HG03469 (cell line): ENCODE measurements around the gene SESN2.

Source experiments
- ATAC-seq: cut with Tn5 transposase; IDR thresholded peaks from one replicate; pipeline ENCODE4 v1.9.1; 2021; ENCODE audit warnings: mild to moderate bottlenecking, moderate library complexity, moderate number of reproducible peaks; ENCODE audit not compliant: unreplicated experiment

The SESN2 gene

DNA sequence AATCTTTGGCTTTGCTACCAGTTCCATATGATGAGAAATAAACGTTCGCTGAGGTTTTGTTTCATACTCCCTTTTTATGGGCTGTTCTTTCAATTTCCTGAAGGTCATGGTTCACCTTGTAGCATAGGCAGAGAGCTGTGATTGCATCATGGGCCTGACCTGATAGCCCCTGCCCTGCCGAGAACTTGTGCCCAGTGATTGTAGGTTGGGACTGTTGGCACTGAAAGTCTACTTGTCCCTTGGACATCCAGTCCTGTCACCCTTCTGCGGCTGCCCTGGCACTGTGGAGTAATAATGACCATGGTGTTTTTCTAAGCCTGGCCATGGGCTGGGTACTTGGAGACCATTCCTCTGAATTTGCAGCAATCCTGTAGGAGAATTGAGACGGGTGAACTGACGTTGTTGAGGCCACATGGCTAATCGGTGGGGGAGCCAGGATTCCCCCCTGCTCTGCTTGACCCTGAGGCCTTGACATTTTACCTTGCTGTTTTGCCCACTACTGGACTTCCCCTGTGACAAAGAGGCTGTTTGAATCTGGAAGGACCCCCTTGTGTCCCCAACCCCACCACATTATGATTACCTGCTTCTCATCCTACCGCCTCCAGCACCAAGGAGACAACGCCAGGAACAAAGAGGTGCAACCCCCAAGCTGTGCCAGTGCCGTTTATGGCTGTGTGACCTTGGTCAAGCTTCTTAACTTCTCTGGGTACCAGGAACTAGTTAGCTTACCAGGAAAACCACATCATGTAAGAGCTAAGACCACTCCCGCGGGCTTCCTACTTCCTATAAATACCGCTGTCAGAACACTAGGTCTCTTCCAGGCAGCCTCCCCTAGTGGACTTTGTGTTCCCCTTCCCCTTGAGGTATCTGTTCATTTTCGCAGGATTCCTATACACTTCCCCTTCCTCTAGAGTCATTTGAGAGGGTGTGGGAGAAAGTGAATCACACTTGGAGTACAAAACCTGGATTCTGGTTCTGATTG, 23.4 kb downstream of the SESN2 start:
- ATAC-seq: no peak

DNA sequence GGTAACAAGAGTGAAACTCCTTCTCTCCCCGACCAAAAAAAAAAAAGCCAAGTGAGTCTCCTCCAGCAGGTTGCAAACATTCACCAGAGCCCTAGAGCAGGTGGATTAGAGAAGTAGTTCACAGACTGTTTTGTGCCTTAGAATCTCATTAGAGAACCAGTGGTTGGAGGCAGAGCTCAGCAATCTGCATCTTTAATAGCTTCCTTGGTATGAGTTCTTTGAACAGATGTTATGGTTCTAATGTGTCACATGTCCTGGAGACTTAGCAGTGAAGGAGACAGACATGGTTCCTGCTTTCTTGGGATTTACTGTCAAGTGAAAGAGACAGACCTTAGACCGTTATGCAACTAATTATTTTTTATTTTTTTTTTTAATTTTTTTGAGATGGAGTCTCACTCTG, 26.8 kb downstream of the SESN2 start:
- no peak for ATAC-seq

DNA sequence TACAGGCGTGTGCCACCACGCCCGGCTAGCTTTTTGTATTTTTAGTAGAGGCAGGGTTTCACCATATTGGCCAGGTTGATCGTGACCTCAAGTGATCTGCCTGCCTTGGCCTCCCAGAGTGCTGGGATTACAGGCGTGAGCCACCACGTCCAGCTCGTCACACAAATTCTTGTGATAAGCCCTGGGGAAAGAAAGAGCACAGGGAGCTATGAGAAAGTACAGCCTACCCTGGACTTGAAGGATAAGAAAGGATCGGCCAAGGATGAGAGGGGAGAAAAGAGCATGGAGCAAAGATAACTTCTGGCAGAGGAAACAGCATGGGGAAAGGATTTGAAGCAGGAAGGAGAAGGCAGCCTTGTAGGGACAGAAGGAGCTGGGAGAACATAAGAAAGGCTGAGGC, 29.2 kb downstream of the SESN2 start:
- ATAC-seq: no peak

DNA sequence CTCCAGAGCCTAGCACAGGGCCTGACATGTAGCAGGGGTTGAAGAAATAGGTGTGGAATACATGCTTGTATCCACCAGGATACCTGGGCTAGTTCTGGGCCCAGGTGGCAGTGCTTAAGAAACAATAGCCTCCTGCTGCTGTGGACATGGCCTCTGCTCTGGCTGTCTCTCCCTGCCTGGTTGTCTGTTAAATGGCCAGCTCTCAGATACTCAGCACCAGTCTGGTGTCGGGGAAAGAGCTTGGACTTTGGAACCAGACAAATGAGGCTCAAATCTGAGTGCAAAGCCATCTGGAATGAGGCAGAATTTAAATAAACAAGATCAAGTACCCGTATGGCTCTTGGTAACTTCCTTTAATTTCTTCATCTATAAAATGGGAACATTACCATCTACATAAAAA, 31.5 kb downstream of the SESN2 start:
- ATAC-seq: no peak

DNA sequence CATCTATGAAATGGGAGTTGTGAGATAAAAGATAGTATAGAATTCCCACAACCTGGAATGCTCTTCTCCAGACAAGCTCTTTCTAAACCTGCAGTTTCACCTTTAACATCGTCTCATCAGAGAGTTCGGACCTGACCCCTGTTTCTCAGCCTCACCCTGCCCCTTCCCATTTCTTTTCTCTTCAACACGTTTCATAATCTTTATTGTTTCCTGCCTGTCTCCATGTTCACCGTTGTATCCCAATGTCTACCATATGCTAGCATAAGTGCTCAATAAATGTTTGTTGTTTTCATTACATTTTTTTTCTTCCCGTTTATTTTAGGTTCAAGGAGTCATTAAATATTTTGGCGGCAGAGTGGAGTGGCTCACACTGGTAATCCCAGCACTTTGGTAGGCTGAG, 32.4 kb downstream of the SESN2 start:
- no peak for ATAC-seq

DNA sequence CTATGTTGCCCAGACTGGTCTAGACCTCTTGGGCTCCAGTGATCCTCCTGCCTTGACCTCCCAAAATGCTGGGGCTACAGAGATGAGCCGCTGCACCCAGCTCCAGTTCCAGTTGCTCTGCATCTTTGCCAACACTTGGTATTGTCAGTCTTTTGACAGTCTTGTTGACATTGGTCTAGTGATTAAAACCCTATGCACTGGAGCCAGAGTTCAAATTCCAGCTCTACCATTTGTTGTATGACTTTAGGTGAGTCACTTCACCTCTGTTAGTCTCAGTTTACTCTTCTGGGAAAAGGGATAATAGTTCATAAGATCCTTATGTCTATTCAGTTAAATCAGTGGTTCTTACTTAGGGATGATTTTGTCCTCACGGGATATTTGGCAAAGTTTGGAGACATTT, 36.6 kb downstream of the SESN2 start:
- ATAC-seq: no peak

DNA sequence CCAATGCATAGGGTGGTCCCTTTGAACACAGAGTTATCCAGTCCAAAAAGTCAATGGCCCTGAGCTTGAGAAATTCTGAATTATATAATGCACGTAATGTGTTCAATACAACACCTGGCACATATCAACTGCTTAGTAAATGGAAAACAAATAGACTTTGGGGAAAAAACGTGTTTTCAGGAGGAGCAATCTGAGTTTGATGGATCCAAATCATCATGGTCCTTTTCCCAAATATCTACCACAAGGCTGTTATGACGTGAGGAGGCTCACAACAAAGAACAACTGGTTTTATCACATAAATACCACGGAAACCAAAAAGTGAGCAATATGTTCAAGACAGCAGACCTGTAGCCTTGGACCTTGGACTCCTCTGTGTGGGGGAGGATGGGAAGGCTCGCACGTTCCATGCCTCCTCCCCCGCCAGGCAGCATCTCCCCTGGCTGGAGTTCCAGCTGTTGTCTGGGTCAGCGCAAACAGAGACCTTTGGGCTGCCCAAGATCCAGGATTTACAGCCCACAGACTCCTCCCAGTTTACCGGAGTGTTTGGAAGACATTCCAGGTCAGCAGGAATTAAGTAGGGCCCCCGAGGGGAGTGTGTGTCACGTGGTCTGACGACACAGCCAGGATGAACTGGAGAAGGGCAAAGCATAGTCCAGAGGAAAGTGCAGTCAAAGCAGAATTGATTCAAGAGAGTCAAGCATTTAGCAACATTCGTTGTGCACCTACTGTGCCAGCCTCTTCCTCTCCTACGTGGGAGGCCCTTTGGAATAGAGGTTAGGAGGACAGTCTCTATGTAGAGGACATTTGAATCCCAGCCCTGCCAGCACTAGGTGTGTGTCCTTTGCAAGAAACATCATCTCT, 37.3 kb downstream of the SESN2 start:
- no peak for ATAC-seq

DNA sequence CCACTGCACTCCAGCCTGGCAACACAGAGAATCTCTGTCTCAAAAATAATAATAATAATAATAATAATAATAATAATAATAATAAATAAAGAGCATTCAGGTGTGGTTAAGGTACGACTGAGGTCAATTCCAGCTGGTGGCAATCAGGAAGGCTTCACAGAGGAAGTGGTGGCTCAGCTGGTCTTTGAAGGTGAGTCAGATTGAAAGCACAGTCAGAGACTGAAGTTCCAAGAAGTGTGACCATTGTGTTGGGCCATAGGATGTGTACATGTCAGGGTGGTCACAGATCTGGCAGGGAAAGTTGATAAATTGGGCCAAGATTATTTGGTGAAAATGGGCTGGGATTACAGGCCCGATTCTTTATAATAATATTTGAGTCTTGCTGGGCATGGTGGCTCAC, 38.5 kb downstream of the SESN2 start:
- ATAC-seq: no peak

DNA sequence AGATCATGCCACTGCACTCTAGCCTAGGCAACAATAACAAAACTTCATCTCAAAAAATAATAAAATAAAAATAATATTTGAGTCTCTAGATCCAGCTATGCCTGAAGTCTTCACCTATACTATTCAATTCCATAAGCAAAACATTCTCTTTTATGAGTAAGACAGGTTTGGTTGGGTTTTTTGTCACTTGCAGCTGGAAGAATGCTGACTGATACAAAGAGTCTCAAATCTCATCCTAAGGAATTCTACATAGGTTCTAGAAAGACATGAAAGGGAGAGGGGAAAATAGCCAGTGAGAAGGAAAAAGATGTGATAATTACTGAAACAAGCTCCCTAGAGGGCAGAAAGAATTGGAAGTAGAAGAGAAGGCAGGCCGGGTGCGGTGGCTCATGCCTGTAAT, 39.1 kb downstream of the SESN2 start:
- ATAC-seq: no peak

DNA sequence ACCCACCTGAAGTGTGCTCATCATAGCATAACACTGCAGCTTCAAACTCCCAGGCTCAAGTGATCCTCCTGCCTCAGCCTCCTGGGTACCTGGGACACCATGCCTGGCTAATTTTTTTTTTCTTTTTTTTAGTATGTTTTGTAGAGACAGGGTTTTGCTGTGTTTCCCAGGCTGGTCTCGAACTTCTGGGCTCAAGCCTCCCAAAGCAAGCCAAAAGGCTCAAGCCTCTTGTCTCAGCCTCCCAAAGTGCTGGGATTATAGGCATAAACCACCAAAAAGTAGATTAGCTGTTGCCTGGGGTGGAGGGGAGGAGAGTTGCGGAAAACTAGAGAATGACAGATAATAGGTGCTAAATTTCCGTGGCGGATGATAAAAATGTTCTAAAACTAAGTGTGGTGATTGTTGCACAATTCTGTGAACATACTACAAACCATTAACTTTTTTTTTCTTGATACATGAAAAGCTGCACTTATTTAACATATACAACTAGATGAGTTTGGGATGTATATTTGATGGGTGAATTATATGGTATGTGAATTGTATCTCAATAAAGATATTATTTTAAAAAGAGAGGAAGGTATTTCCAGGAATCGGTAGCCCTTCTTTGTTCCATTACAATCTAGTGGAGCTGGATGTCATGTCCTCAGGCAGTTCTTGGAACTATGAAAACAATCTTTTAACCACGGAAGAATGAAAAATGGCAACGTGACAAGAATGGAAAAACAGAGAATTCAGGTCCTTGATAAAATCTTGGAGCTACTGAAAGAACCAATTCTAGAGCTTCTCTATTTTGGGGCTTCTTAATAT, 42.3 kb downstream of the SESN2 start:
- no peak for ATAC-seq

DNA sequence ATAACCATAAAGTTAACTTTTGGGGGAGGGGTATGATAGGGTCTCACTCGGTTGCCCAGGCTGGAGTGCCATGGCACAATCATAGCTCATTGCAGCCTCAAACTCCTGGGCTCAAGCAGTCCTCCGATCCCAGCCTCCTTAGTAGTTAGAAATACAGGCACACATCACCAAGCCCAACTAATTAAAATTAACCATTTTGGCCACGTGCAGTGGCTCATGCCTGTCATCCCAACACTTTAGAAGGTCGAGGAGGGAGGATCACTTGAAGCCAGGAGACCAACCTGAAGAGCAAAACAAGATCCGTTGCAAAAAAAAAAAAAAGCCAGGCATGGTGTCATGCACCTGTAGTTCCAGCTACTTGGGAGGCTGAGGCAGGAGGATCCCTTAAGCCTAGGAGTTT, 42.9 kb downstream of the SESN2 start:
- ATAC-seq: no peak

DNA sequence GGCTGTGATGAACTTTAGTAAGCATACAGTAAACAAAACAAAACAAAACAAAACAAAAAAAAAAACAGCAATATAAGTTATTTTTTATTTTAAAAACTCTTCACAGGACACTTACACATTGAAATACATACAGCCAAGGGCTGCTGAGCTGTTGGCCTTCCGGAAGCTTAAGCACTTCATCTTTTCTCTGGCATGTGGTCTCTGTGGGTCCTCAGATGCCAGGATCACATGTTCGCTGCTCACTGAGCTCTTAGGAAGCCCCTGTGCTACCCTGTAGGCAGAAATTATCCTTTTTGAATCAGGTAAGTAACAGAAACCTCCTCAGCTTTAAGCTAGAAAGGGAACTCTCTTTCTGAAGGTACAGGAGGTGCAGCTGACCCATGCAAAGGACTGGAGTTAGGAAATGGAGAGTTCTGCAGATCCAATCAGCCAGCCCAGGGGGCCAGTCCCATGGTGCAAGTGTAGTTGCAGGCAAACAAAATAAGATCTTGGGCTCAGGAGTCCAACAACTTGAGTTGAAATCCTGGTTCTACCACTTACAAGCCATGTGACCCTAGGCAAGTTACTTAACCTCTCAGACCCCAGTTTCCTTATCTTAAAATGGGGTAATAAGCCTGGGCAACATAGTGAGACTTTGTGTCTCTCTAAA, 47.1 kb downstream of the SESN2 start:
- no peak for ATAC-seq

DNA sequence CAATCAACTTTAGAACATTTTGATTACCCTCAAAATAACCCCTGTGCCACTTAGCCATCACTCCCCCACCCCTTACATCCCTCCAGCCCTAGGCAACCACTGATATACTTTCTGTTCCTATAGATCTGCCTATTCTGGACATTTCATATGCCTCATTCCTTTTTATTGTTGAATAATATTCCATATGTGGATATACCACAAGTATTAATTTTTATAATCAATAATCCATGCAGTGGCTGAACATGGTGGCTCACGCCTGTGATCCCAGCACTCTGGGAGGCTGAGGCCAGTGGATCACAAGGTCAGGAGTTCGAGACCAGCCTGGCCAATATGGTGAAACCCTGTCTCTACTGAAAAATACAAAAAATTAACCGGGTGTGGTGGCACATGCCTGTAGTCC, 49.4 kb downstream of the SESN2 start:
- ATAC-seq: no peak

DNA sequence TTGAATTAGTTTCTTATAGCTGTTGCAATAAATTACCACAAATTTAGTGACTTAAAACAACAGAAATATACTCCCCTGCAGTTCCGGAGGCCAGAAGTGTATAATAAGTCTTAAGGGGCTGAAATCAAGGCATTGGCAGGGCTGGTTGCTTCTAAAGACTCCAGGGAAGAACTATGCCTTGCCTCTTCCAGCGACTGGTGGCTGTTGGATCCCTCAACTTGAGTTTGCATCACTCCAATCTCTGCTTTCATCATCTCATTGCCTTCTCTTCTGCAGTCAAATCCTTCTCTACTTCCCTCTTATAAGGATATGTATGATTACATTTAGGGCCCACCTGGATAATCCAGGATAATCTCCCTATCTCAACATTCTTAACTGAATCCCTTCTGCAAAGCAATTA, 50.4 kb downstream of the SESN2 start:
- no peak for ATAC-seq

DNA sequence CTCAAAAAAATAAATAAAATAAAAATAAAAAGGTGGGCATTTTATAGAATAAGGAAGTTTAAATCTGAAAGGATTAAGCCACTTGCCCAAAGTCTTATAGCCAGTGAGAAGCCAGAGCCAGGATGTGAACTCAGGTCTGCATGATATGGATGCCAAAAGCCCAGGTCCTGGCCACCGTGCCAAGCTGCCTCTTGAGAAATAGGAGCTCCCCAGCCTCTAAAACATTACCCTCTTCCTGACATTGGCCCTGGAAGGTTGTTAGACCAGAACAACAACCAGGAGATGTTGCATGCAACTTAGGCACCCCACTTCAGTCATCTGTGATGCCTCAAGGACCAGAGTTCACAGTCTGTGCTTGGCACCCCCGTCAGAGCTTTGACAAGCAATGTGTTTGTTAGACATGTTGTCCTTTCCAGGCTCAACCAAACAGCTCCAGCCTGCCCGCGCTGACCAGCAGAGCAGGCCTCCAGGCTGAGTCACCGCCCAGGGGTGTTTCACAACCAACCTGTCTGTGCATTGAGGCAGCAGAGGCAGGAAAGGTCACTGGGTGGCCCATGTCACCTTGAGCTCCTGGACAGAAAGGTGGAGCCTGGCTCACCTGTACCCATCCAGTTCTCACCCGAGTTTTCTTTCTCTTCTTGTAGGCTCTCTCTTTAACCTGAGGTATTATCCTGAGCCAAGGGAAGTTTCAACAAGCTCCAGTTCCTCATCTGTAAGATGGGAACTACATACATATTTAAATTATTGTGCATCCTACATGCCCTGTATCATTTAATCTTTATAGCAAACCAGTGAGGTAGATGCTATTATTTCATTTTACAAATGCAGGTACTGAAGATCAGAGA, 54.6 kb downstream of the SESN2 start:
- no peak for ATAC-seq

DNA sequence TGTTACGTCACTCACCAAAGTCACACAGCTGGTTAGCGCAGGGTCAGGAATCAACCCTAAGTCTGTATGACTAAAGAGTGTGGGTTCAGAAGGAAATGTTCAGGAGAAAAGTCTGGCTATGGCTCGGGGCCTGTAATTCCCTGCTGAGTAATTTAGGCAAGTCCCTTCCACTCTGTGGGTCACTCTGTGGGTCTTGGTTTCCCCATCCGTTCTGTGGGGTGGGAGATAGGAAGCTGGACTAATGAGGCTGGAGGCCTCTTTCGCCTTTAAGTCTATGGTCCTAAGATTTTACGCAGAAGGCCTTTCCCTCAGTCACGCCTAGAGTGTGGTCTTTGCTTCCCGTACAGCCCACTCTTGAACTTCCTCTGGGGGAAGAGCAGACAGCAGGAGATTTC, 55.2 kb downstream of the SESN2 start:
- no peak for ATAC-seq

DNA sequence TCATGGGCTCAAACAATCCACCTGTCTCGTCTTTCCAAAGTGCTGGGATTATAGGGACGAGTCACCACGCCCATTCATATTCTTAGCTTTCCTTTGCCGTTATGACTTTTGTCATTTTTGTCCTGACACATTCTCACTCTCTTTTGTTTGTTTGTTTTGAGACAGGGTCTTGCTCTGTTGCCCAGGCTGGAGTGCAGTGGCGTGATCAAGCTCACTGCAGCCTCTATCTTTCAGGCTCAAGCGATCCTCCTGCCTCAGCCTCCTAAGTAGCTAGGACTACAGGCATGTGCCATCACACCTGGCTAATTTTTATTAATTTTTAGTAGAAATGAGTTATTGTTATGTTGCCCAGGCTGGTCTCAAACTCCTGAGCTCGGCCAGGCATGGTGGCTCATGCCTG, 57.7 kb downstream of the SESN2 start:
- ATAC-seq: no peak

DNA sequence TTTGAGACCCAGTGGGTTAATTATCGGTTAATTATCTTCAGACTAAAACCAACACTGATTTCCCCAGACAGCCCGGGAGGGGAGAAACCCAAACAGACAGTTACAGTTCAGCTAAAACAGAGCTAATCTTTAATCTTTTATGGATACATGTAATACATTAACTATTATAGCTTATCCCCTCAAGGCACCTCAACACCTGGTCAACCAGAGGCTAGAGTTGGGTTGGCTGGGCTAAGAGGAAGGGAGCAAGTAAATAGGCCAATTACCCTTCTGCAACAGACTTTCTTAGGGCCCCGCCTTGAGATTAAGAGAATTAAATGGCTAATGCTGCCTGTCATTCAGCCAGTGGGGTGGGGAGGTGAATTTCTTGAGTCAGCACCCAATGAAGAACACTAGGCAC, 62.9 kb downstream of the SESN2 start:
- no peak for ATAC-seq

DNA sequence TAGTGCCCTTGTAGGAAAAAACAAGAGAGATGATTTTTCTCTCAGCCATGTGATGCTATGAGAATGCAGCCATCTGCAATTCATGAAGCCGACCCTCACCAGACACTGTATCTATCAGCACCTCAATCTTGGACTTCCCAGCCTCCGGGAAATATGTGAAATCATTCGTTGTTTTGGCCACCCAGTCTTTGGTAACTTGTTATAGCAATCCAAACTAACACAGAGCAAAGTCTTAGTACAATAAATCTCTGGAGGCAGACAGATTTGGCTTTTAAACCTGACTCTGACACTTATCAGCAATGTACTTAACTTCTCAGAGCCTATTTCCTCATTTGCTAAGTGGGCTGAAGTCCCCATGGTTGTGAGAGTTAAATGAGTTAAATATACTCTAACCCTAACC, 64.4 kb downstream of the SESN2 start:
- ATAC-seq: no peak

DNA sequence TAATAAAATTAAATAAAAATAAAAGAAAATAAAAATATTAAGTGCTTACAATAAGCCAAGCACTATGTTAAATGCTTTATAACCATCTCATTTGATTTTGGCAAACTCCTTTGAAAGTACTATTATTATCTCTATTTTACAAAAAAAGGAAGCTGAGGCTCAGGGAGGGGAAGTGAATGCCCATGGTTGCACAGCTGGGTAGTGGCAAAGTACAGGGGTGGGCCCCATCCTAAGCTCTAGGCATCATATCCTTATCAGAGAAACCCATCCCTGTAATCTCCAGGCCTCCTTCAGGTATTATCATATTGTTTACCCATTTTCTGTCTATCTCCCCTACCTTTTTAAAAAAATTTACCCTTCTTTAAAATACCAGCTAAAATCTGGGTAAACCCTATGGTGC, 67.2 kb downstream of the SESN2 start:
- no peak for ATAC-seq
